ENCODE data around the gene AIPL1.

- TF ChIP-seq, protein P1, sequence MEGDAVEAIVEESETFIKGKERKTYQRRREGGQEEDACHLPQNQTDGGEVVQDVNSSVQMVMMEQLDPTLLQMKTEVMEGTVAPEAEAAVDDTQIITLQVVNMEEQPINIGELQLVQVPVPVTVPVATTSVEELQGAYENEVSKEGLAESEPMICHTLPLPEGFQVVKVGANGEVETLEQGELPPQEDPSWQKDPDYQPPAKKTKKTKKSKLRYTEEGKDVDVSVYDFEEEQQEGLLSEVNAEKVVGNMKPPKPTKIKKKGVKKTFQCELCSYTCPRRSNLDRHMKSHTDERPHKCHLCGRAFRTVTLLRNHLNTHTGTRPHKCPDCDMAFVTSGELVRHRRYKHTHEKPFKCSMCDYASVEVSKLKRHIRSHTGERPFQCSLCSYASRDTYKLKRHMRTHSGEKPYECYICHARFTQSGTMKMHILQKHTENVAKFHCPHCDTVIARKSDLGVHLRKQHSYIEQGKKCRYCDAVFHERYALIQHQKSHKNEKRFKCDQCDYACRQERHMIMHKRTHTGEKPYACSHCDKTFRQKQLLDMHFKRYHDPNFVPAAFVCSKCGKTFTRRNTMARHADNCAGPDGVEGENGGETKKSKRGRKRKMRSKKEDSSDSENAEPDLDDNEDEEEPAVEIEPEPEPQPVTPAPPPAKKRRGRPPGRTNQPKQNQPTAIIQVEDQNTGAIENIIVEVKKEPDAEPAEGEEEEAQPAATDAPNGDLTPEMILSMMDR (conservative IDR thresholded peaks at IDR 0.05; ENCODE audit: low read length): no peak
- no peak for TF ChIP-seq EZH2phosphoT487 (IDR thresholded peaks at IDR 0.05; ENCODE audit: borderline replicate concordance)
These were observed 20.4 kb upstream of the AIPL1 start for GRCh38 chr17:6455321-6455705.
